HepG2 (cell line): Measurements from ENCODE around the gene RPLP2. TPM values are rescaled to one million over a fixed set of nuclear protein-coding genes. Genes with fewer than 3 reads are reported as not detected.

Source experiments
- ARHGAP35 ChIP-seq: sonication (generic); formaldehyde crosslinking; IDR thresholded peaks from 2 replicates; pipeline ENCODE4 v1.9.0; 2022; ENCODE audit warnings: mild to moderate bottlenecking, inconsistent platforms, moderate library complexity, missing genetic modification reagents, borderline replicate concordance
- ATF3 ChIP-seq: sonication (generic); formaldehyde crosslinking; IDR thresholded peaks from 2 replicates; pipeline ENCODE4 v1.4.0; 2020; ENCODE audit warnings: missing genetic modification reagents
- ELF3 ChIP-seq: IDR thresholded peaks from 2 replicates; pipeline ENCODE4 v1.6.1; 2016; ENCODE audit warnings: missing genetic modification reagents, missing compliant biosample characterization
- HNF1A ChIP-seq, 2 experiments: sonication (generic) in 1 of 2; formaldehyde crosslinking in 1 of 2; IDR thresholded peaks; 2 replicates each; pipeline versions ENCODE4 v1.4.0 to v1.6.1; 2016 to 2020; ENCODE audit warnings: borderline replicate concordance in 1 of 2, low read depth in 1 of 2, mild to moderate bottlenecking in 1 of 2, missing genetic modification reagents in 1 of 2
- HNRNPL ChIP-seq: fragments of 200-400 bp; formaldehyde crosslinking; IDR thresholded peaks from 2 replicates; pipeline ENCODE4 v1.6.1; 2017; ENCODE audit warnings: mild to moderate bottlenecking, low read depth, low read length
- KDM4B ChIP-seq: sonication (generic); formaldehyde crosslinking; IDR thresholded peaks from 2 replicates; pipeline ENCODE4 v1.4.0; 2020; ENCODE audit warnings: missing genetic modification reagents
- MAX ChIP-seq: IDR thresholded peaks from 2 replicates; pipeline ENCODE4 v1.6.1; 2012; ENCODE audit warnings: inconsistent platforms
- RELA ChIP-seq: sonication (generic); formaldehyde crosslinking; IDR thresholded peaks from 2 replicates; pipeline ENCODE4 v1.4.0; 2020; ENCODE audit warnings: missing genetic modification reagents
- TBX3 ChIP-seq: fragments of 450-650 bp; IDR thresholded peaks from 2 replicates; pipeline ENCODE4 v1.6.1; 2017; ENCODE audit warnings: antibody characterized with exemption, mild to moderate bottlenecking, inconsistent platforms, borderline replicate concordance
- XBP1 ChIP-seq: sonication (generic); formaldehyde crosslinking; IDR thresholded peaks from 2 replicates; pipeline ENCODE4 v1.5.0; 2020; ENCODE audit warnings: missing genetic modification reagents
- ZBTB14 ChIP-seq: sonication (generic); formaldehyde crosslinking; IDR thresholded peaks from 2 replicates; pipeline ENCODE4 v1.4.0; 2020; ENCODE audit warnings: missing genetic modification reagents
- ZNF296 ChIP-seq: sonication (generic); formaldehyde crosslinking; conservative IDR thresholded peaks from 2 replicates; pipeline ENCODE4 v1.5.0; 2020; ENCODE audit warnings: mild to moderate bottlenecking, missing genetic modification reagents
- ZNF33A ChIP-seq: sonication (generic); formaldehyde crosslinking; IDR thresholded peaks from 2 replicates; pipeline ENCODE4 v1.5.1; 2020; ENCODE audit warnings: missing genetic modification reagents, mild to moderate bottlenecking, moderate library complexity, borderline replicate concordance
- ZNF441 ChIP-seq: sonication (generic); formaldehyde crosslinking; IDR thresholded peaks from 2 replicates; pipeline ENCODE4 v1.7.0; 2021; ENCODE audit warnings: missing genetic modification reagents, borderline replicate concordance
- ZNF569 ChIP-seq: sonication (generic); formaldehyde crosslinking; IDR thresholded peaks from 2 replicates; pipeline ENCODE4 v1.5.0; 2020; ENCODE audit warnings: mild to moderate bottlenecking, missing genetic modification reagents, moderate library complexity, borderline replicate concordance
- ZNF614 ChIP-seq: IDR thresholded peaks from 2 replicates; pipeline ENCODE4 v1.6.1; 2018; ENCODE audit warnings: missing biosample characterization, missing genetic modification reagents, inconsistent platforms, borderline replicate concordance
- ZNF687 ChIP-seq: sonication (generic); formaldehyde crosslinking; IDR thresholded peaks from 2 replicates; pipeline ENCODE4 v1.5.1; 2020; ENCODE audit warnings: mild to moderate bottlenecking, missing genetic modification reagents, moderate library complexity
- ZNF713 ChIP-seq: sonication (generic); formaldehyde crosslinking; IDR thresholded peaks from 2 replicates; pipeline ENCODE4 v1.4.0; 2020; ENCODE audit warnings: mild to moderate bottlenecking, missing genetic modification reagents
- ZNF776 ChIP-seq: sonication (generic); formaldehyde crosslinking; IDR thresholded peaks from 2 replicates; pipeline ENCODE4 v1.4.0; 2020; ENCODE audit warnings: mild to moderate bottlenecking, missing genetic modification reagents
- ZSCAN31 ChIP-seq: sonication (generic); formaldehyde crosslinking; IDR thresholded peaks from 2 replicates; pipeline ENCODE4 v1.5.0; 2020; ENCODE audit warnings: low read depth, mild to moderate bottlenecking, missing genetic modification reagents
- polyA plus RNA-seq, 8 experiments: library from polyadenylated mRNA; depleted of rRNA in 3 of 8; stranded (reverse) in 7 of 8; unstranded in 1 of 8; fragments of >200 nt; fragmentation: Illumina TruSeq in 4 of 8; extraction: Trizol in 4 of 8; gene quantifications; 2 replicates each; pipeline versions ENCODE4 v1.2.1 to v1.2.3, GENCODE V29; 2011 to 2016; ENCODE audit warnings: low read depth in 4 of 8, missing spikeins in 1 of 8, mixed read lengths in 1 of 8; ENCODE audit not compliant: insufficient read depth in 1 of 8
- total RNA-seq, 5 experiments: library from RNA; depleted of rRNA; stranded (reverse); fragments of >200 nt; fragmentation: Illumina TruSeq; extraction: Trizol; gene quantifications; 2 replicates each; pipeline ENCODE4 v1.2.3, GENCODE V29; 2016; ENCODE audit warnings: low read depth in 1 of 5

Gene RPLP2
- total and polyA plus RNA-seq, 2 of the 13 experiments (the other 11 are each of a cell fraction or from before 2014, with no cell fraction given) = 978 to 2,106 TPM

- no peak for TF ChIP-seq HNF1A (IDR thresholded peaks at IDR 0.05; ENCODE audit: low read depth)
- no peak for TF ChIP-seq HNF1A (CRISPR knock-in tag; IDR thresholded peaks at IDR 0.05; ENCODE audit: borderline replicate concordance)
- no peak for TF ChIP-seq ZNF614 (CRISPR knock-in tag)
- no peak for TF ChIP-seq KDM4B (CRISPR knock-in tag)
- peak; percentile 15; the same call in 1 of the 2 replicates for TF ChIP-seq MAX
- peak; percentile 33; the same call in 1 of the 2 replicates for TF ChIP-seq ZNF687 (CRISPR knock-in tag)
- TF ChIP-seq ZNF569 (CRISPR knock-in tag) = no peak
- no peak for TF ChIP-seq ELF3
- TF ChIP-seq ZNF296 (CRISPR knock-in tag) = no peak
- 0 out of 2 replicates have a peak, but pooled peaks have one; percentile 21 for TF ChIP-seq HNRNPL
- no peak for TF ChIP-seq TBX3
- no peak for TF ChIP-seq RELA (CRISPR knock-in tag)
- TF ChIP-seq ZNF776 = 0 out of 2 replicates have a peak, but pooled peaks have one; percentile 58
- 0 out of 2 replicates have a peak, but pooled peaks have one; percentile 21 for TF ChIP-seq ZBTB14
- no peak for TF ChIP-seq ATF3 (CRISPR knock-in tag)
- TF ChIP-seq ARHGAP35 = no peak
- TF ChIP-seq ZSCAN31 (CRISPR knock-in tag) = no peak
- TF ChIP-seq XBP1 (CRISPR knock-in tag) = no peak
- TF ChIP-seq ZNF713 (CRISPR knock-in tag) = no peak
- no peak for TF ChIP-seq ZNF441 (CRISPR knock-in tag)
- no peak for TF ChIP-seq ZNF33A (CRISPR knock-in tag)
Observed at GRCh38 chr11:848380-848931, 38.7 kb downstream of the RPLP2 start (continued).
